Measurements from ENCODE around the gene TMEM92.
A peak's percentile ranks its signal among the peaks of the same experiment; 100 is the strongest.

TMEM92 gene

GRCh38 chr17:50277357-50277754 lies 3.1 kb downstream of the TMEM92 start:
- peaks cover 8% of the 10 kb centered on the region for H3K36me3 Mint-ChIP-seq (ENCODE audit: low read depth)
- no peak overlapping the region for H3K27ac Mint-ChIP-seq
- H3K4me3 Mint-ChIP-seq = peak overlapping the region; percentile 56
- peaks cover 5% of the 10 kb centered on the region for H3K9me3 Mint-ChIP-seq
- peaks cover 11% of the 10 kb centered on the region for H3K27me3 Mint-ChIP-seq (ENCODE audit: low read depth, poor library complexity)
- DNase-seq = no peak
- no peak for TF ChIP-seq CTCF (IDR thresholded peaks at IDR 0.05)
- H3K4me1 Mint-ChIP-seq = peaks cover 60% of the 10 kb centered on the region

- peaks cover 62% of the 10 kb centered on the region for H3K4me1 Mint-ChIP-seq
- no peak for TF ChIP-seq CTCF (IDR thresholded peaks at IDR 0.05)
- no peak overlapping the region for H3K27ac Mint-ChIP-seq
These were observed 4.4 kb downstream of the TMEM92 start for GRCh38 chr17:50278526-50279180.

GRCh38 chr17:50279181-50279526 lies 4.9 kb downstream of the TMEM92 start:
- no peak for TF ChIP-seq CTCF (IDR thresholded peaks at IDR 0.05)
- no peak overlapping the region for H3K27ac Mint-ChIP-seq
- DNase-seq = no peak

More at GRCh38 chr17:50278526-50279180, 4.4 kb downstream of the TMEM92 start:
- Mint-ChIP-seq H3K27me3 (ENCODE audit: low read depth, poor library complexity) (peaks cover 5% of the 10 kb centered on the region), H3K9me3 (peaks cover 13% of the 10 kb centered on the region), H3K4me3 (no peak overlapping the region), H3K36me3 (ENCODE audit: low read depth) (peaks cover 15% of the 10 kb centered on the region)
- DNase-seq = no peak

GRCh38 chr17:50279639-50280038 lies 5.4 kb downstream of the TMEM92 start:
- no peak for TF ChIP-seq CTCF (IDR thresholded peaks at IDR 0.05)

More at GRCh38 chr17:50279181-50279526, 4.9 kb downstream of the TMEM92 start:
- Mint-ChIP-seq H3K4me1 (peaks cover 67% of the 10 kb centered on the region), H3K4me3 (no peak overlapping the region), H3K9me3 (peaks cover 15% of the 10 kb centered on the region), H3K27me3 (ENCODE audit: low read depth, poor library complexity) (peaks cover 5% of the 10 kb centered on the region), H3K36me3 (ENCODE audit: low read depth) (peaks cover 15% of the 10 kb centered on the region)

GRCh38 chr17:50280068-50280467 lies 5.8 kb downstream of the TMEM92 start:
- DNase-seq = no peak
- no peak overlapping the region for H3K4me3 Mint-ChIP-seq
- H3K27me3 Mint-ChIP-seq (ENCODE audit: low read depth, poor library complexity) = peaks cover 5% of the 10 kb centered on the region
- TF ChIP-seq CTCF (IDR thresholded peaks at IDR 0.05) = no peak
- H3K4me1 Mint-ChIP-seq = peaks cover 68% of the 10 kb centered on the region
- no peak overlapping the region for H3K27ac Mint-ChIP-seq
- peaks cover 15% of the 10 kb centered on the region for H3K36me3 Mint-ChIP-seq (ENCODE audit: low read depth)
- H3K9me3 Mint-ChIP-seq = peaks cover 15% of the 10 kb centered on the region

More at GRCh38 chr17:50279639-50280038, 5.4 kb downstream of the TMEM92 start:
- no peak for DNase-seq
- H3K27me3 Mint-ChIP-seq (ENCODE audit: low read depth, poor library complexity) = peaks cover 5% of the 10 kb centered on the region
- H3K4me3 Mint-ChIP-seq = no peak overlapping the region
- H3K36me3 Mint-ChIP-seq (ENCODE audit: low read depth) = peaks cover 15% of the 10 kb centered on the region
- no peak overlapping the region for H3K27ac Mint-ChIP-seq
- peaks cover 68% of the 10 kb centered on the region for H3K4me1 Mint-ChIP-seq
- H3K9me3 Mint-ChIP-seq = peaks cover 15% of the 10 kb centered on the region
